ENCODE measurements around the gene GRIN2D.

Gene GRIN2D

GRCh38 chr19:48398375-48399235, 5.1 kb downstream of the GRIN2D start:
- no peak for TF ChIP-seq GATA2 (IDR thresholded peaks at IDR 0.05; ENCODE audit: low read depth, low read length)
- no peak for TF ChIP-seq GATA3 (IDR thresholded peaks at IDR 0.05; ENCODE audit: low read depth, low read length)

GRCh38 chr19:48400018-48400742, 6.7 kb downstream of the GRIN2D start:
- TF ChIP-seq GATA3 (IDR thresholded peaks at IDR 0.05; ENCODE audit: low read depth, low read length): no peak
- TF ChIP-seq GATA2 (IDR thresholded peaks at IDR 0.05; ENCODE audit: low read depth, low read length): no peak

GRCh38 chr19:48401287-48401686, 7.8 kb downstream of the GRIN2D start:
- TF ChIP-seq GATA3 (IDR thresholded peaks at IDR 0.05; ENCODE audit: low read depth, low read length): no peak
- TF ChIP-seq GATA2 (IDR thresholded peaks at IDR 0.05; ENCODE audit: low read depth, low read length): no peak

GRCh38 chr19:48403606-48404005, 10.1 kb downstream of the GRIN2D start:
- no peak for TF ChIP-seq GATA3 (IDR thresholded peaks at IDR 0.05; ENCODE audit: low read depth, low read length)
- no peak for TF ChIP-seq GATA2 (IDR thresholded peaks at IDR 0.05; ENCODE audit: low read depth, low read length)

GRCh38 chr19:48405010-48405659, 11.7 kb downstream of the GRIN2D start:
- TF ChIP-seq GATA2 (IDR thresholded peaks at IDR 0.05; ENCODE audit: low read depth, low read length) (no peak), GATA3 (IDR thresholded peaks at IDR 0.05; ENCODE audit: low read depth, low read length) (no peak)

- TF ChIP-seq GATA3 (IDR thresholded peaks at IDR 0.05; ENCODE audit: low read depth, low read length) (no peak), GATA2 (IDR thresholded peaks at IDR 0.05; ENCODE audit: low read depth, low read length) (no peak)
These were observed 12.4 kb downstream of the GRIN2D start for GRCh38 chr19:48405850-48406249.

- TF ChIP-seq GATA2 (IDR thresholded peaks at IDR 0.05; ENCODE audit: low read depth, low read length) (no peak), GATA3 (IDR thresholded peaks at IDR 0.05; ENCODE audit: low read depth, low read length) (no peak)
These were observed 20.6 kb downstream of the GRIN2D start for GRCh38 chr19:48413879-48414587.

GRCh38 chr19:48415395-48415794, 21.9 kb downstream of the GRIN2D start:
- TF ChIP-seq GATA2 (IDR thresholded peaks at IDR 0.05; ENCODE audit: low read depth, low read length) (no peak), GATA3 (IDR thresholded peaks at IDR 0.05; ENCODE audit: low read depth, low read length) (no peak)

- TF ChIP-seq GATA3 (IDR thresholded peaks at IDR 0.05; ENCODE audit: low read depth, low read length) (no peak), GATA2 (IDR thresholded peaks at IDR 0.05; ENCODE audit: low read depth, low read length) (no peak)
These were observed 22.3 kb downstream of the GRIN2D start for GRCh38 chr19:48415806-48416221.

GRCh38 chr19:48417421-48417820, 24.0 kb downstream of the GRIN2D start:
- TF ChIP-seq GATA2 (IDR thresholded peaks at IDR 0.05; ENCODE audit: low read depth, low read length): no peak
- TF ChIP-seq GATA3 (IDR thresholded peaks at IDR 0.05; ENCODE audit: low read depth, low read length): no peak

- TF ChIP-seq GATA3 (IDR thresholded peaks at IDR 0.05; ENCODE audit: low read depth, low read length): no peak
These were observed 25.0 kb downstream of the GRIN2D start for GRCh38 chr19:48418317-48419064.

- TF ChIP-seq GATA2 (IDR thresholded peaks at IDR 0.05; ENCODE audit: low read depth, low read length) (no peak), GATA3 (IDR thresholded peaks at IDR 0.05; ENCODE audit: low read depth, low read length) (no peak)
These were observed 25.9 kb downstream of the GRIN2D start for GRCh38 chr19:48419158-48419920.

- no peak for TF ChIP-seq GATA2 (IDR thresholded peaks at IDR 0.05; ENCODE audit: low read depth, low read length)
These were observed 28.1 kb downstream of the GRIN2D start for GRCh38 chr19:48421548-48421947.

All from SH-SY5Y (cell line).